ENCODE results near the gene RAC3. TPM values are rescaled to one million over a fixed set of nuclear protein-coding genes. Genes with fewer than 3 reads are reported as not detected.
"Not testable (repeated sequence)": the region's sequence is repeated elsewhere in the genome, so short reads cannot be mapped to it uniquely, and the experiment has no call there.

The RAC3 gene
- total RNA-seq, 1 experiment from 2014 or later, result 176 TPM

GRCh38 chr17:82035956-82036633 lies 4.6 kb downstream of the RAC3 start:
- in situ Hi-C loops (cut with HindIII; ENCODE audit: low sequenced_read_pairs), result no loop called here
- no peak for DNase-seq (ENCODE audit: low spot score)

- in situ Hi-C loops (cut with HindIII; ENCODE audit: low sequenced_read_pairs), result no loop called here
- no peak for DNase-seq (ENCODE audit: low spot score)
Observed at GRCh38 chr17:82036634-82037091, 5.2 kb downstream of the RAC3 start.

- in situ Hi-C loops (cut with HindIII; ENCODE audit: low sequenced_read_pairs), result no loop called here
- peak; percentile 98 for DNase-seq (ENCODE audit: low spot score)
Observed at GRCh38 chr17:82037092-82037888, 5.8 kb downstream of the RAC3 start, which contains the start of gene DCXR. Gene DCXR (minus strand): TSS chr17:82037697. CDS start chr17:82037682, 15 bp downstream.

- no peak for DNase-seq (ENCODE audit: low spot score)
- in situ Hi-C loops (cut with HindIII; ENCODE audit: low sequenced_read_pairs), result no loop called here
Observed at GRCh38 chr17:82037889-82038195, 6.4 kb downstream of the RAC3 start.

- in situ Hi-C loops (cut with HindIII; ENCODE audit: low sequenced_read_pairs); DNase-seq (ENCODE audit: low spot score): not testable (repeated sequence)
Observed at GRCh38 chr17:82038796-82039409, 7.4 kb downstream of the RAC3 start.

GRCh38 chr17:82039695-82040299 lies 8.3 kb downstream of the RAC3 start:
- in situ Hi-C loops (cut with HindIII; ENCODE audit: low sequenced_read_pairs), result no loop called here
- no peak for DNase-seq (ENCODE audit: low spot score)

GRCh38 chr17:82041144-82041814 lies 9.8 kb downstream of the RAC3 start:
- DNase-seq (ENCODE audit: low spot score), result no peak
- in situ Hi-C loops (cut with HindIII; ENCODE audit: low sequenced_read_pairs), result no loop called here

- in situ Hi-C loops (cut with HindIII; ENCODE audit: low sequenced_read_pairs), result no loop called here
Observed at GRCh38 chr17:82042649-82043048, 11.2 kb downstream of the RAC3 start.

GRCh38 chr17:82043507-82043906 lies 12.0 kb downstream of the RAC3 start:
- in situ Hi-C loops (cut with HindIII; ENCODE audit: low sequenced_read_pairs), result no loop called here
- no peak for DNase-seq (ENCODE audit: low spot score)

More at GRCh38 chr17:82042649-82043048, 11.2 kb downstream of the RAC3 start:
- DNase-seq (ENCODE audit: low spot score), result no peak

GRCh38 chr17:82045936-82046484 lies 14.5 kb downstream of the RAC3 start:
- in situ Hi-C loops (cut with HindIII; ENCODE audit: low sequenced_read_pairs), result no loop called here
- DNase-seq (ENCODE audit: low spot score), result no peak

GRCh38 chr17:82046903-82047302 lies 15.4 kb downstream of the RAC3 start:
- in situ Hi-C loops (cut with HindIII; ENCODE audit: low sequenced_read_pairs), result no loop called here
- DNase-seq (ENCODE audit: low spot score), result no peak

- in situ Hi-C loops (cut with HindIII; ENCODE audit: low sequenced_read_pairs), result no loop called here
- no peak for DNase-seq (ENCODE audit: low spot score)
Observed at GRCh38 chr17:82047379-82047778, 15.9 kb downstream of the RAC3 start.

GRCh38 chr17:82047914-82048570 lies 16.6 kb downstream of the RAC3 start:
- no peak for DNase-seq (ENCODE audit: low spot score)

GRCh38 chr17:82048571-82048971 lies 17.1 kb downstream of the RAC3 start:
- DNase-seq (ENCODE audit: low spot score), result no peak
- in situ Hi-C loops (cut with HindIII; ENCODE audit: low sequenced_read_pairs), result no loop called here

More at GRCh38 chr17:82047914-82048570, 16.6 kb downstream of the RAC3 start:
- in situ Hi-C loops (cut with HindIII; ENCODE audit: low sequenced_read_pairs), result no loop called here

GRCh38 chr17:82049106-82049505 lies 17.6 kb downstream of the RAC3 start:
- DNase-seq (ENCODE audit: low spot score), result no peak
- in situ Hi-C loops (cut with HindIII; ENCODE audit: low sequenced_read_pairs), result no loop called here

GRCh38 chr17:82049521-82049971 lies 18.1 kb downstream of the RAC3 start:
- in situ Hi-C loops (cut with HindIII; ENCODE audit: low sequenced_read_pairs), result no loop called here
- no peak for DNase-seq (ENCODE audit: low spot score)

GRCh38 chr17:82050152-82050760 lies 18.8 kb downstream of the RAC3 start:
- in situ Hi-C loops (cut with HindIII; ENCODE audit: low sequenced_read_pairs), result no loop called here
- DNase-seq (ENCODE audit: low spot score), result no peak

All from G401 (cell line).